ENCODE data around the gene CNTF. TPM values are rescaled to one million over a fixed set of nuclear protein-coding genes. Genes with fewer than 3 reads are reported as not detected.
A peak's percentile ranks its signal among the peaks of the same experiment; 100 is the strongest.

The CNTF gene
- total RNA-seq, 1 experiment from 2014 or later = 5.2 TPM

DNA sequence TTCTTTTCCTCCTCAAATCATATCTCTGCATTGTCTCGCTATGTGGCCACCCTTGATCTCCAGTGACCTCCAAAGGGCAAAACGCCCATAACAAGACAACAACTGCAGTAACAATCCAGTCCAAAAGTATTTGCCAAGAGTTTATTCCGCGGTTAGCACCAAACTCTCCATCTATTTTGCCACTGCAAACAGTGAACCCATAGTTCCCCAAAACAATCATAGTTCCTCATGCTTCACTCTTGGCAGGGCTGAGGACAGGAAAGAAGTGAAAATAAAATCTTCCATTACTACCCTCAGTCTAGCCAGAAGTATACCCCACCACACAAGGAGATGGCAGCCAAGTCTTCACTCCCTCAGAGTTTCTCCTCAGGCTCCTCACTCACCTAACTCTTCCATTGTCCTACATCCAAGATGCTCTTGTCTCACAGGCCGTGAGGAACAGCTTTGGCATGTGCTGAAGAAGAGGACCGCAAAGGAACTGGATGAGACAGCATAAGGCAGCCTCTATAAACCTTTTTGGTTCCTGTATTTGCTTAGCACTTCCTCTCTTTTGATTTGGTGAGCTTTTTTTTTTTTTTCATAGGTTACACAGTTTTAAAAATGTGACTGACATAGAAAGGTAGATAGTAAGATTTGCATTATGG is 47.0 kb upstream of the CNTF start, which contains the start of gene LPXN:
TSS of gene LPXN (minus strand) at position 480 of the 644 bp plus-strand sequence. CDS start at position 396, 84 bp downstream.
- DNase-seq = no peak
- CTCF ChIA-PET = no interaction called here
- BruUV-seq (replicated peaks) = no TSS peak
- intact Hi-C loops (cut with micrococcal nuclease; ENCODE audit: unreplicated experiment) = loop anchor here (5.0 to 10.0 kb wide), 2 partner anchors 327 to 349 kb away; no protein-coding TSS in a partner anchor
- TF ChIP-seq CTCF (IDR thresholded peaks at IDR 0.05; ENCODE audit: unreplicated experiment) = no peak
- Mint-ChIP-seq H3K4me3 (ENCODE audit: low read depth, unreplicated experiment) (peak within 1 kb of the TSS; percentile 97), H3K27ac (ENCODE audit: unreplicated experiment) (peak within 1 kb of the TSS; percentile 96), H3K9me3 (ENCODE audit: low read depth, unreplicated experiment) (peaks cover 2% of the 10 kb centered on the region), H3K27me3 (ENCODE audit: unreplicated experiment) (no peaks in the 10 kb centered on the region), H3K4me1 (ENCODE audit: low read depth, unreplicated experiment) (peaks cover 19% of the 10 kb centered on the region), H3K36me3 (ENCODE audit: insufficient read depth, unreplicated experiment) (peaks cover 37% of the 10 kb centered on the region)

DNA sequence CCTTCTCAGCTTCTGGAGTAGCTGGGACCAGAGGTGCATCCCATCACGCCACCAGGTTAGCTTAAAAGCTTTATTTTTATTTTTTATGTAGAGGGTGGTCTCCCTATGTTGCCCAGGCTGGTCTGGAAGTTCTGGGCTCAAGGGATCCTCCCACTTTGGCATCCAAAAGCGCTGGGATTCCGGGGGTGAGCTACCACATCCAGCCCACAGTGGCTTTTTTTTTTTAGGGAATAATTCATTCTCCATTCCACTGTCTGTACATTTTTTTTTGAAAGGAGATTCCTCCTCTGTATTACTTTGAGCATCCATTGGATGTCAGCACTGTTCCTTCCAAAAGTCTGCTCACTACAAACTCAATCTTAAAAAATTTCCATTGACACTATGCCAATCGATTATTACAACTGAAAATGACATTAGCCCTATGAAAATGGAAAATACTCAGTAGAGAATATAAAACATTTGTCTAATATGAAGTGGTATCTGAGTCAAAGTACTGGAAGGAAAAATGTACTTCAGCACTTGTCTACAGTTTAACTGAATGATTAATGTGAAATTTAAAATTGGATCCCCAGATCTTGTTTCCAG is 45.5 kb upstream of the CNTF start:
- CTCF ChIA-PET = interaction anchor here (0.6 to 1.6 kb wide), 4 partner anchors 53 to 797 kb away, joined by 3 to 7 read pairs (median 5); no protein-coding TSS in a partner anchor
- no peaks in the 10 kb centered on the region for H3K27me3 Mint-ChIP-seq (ENCODE audit: unreplicated experiment)
- peaks cover 48% of the 10 kb centered on the region for H3K36me3 Mint-ChIP-seq (ENCODE audit: insufficient read depth, unreplicated experiment)
- peak overlapping the region; percentile 97 for H3K4me3 Mint-ChIP-seq (ENCODE audit: low read depth, unreplicated experiment)
- H3K27ac Mint-ChIP-seq (ENCODE audit: unreplicated experiment) = peak overlapping the region; percentile 96
- TSS peak; percentile 70 for BruUV-seq (replicated peaks)
- no peak for DNase-seq
- TF ChIP-seq CTCF (IDR thresholded peaks at IDR 0.05; ENCODE audit: unreplicated experiment) = no peak
- H3K9me3 Mint-ChIP-seq (ENCODE audit: low read depth, unreplicated experiment) = peaks cover 2% of the 10 kb centered on the region
- peaks cover 24% of the 10 kb centered on the region for H3K4me1 Mint-ChIP-seq (ENCODE audit: low read depth, unreplicated experiment)
- intact Hi-C loops (cut with micrococcal nuclease; ENCODE audit: unreplicated experiment) = loop anchor here (1.0 to 10.0 kb wide), 5 partner anchors 53 to 348 kb away; no protein-coding TSS in a partner anchor

DNA sequence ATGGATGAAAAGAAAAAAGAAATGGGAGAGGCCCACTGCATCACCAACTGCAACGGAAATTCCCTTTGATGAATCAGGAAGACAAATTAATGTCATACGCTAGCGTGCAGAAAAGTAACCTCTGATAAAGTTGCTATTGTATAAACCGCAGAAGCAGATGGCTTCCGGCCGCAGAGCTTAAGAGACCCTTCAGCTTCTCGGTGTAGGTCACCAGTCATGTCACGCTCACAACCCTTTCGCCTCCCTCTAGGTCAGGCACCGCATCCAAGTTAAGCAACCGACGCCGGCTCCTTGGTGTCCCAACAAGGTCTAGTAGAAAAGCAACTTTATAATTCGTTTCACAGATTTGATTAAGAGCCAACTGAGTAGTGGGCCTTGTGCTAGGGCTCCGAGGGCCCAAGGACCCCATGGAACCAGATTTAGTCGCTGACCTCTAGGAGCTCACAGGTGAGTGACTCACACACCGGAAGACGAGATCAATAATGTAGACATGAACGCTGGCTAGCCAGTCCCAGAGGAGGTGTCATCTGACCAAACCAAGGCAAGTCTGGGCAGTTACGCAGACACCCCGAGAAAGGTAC is 44.8 kb upstream of the CNTF start:
- TF ChIP-seq CTCF (IDR thresholded peaks at IDR 0.05; ENCODE audit: unreplicated experiment) = no peak
- Mint-ChIP-seq H3K36me3 (ENCODE audit: insufficient read depth, unreplicated experiment) (peaks cover 54% of the 10 kb centered on the region), H3K4me3 (ENCODE audit: low read depth, unreplicated experiment) (peak overlapping the region; percentile 97), H3K4me1 (ENCODE audit: low read depth, unreplicated experiment) (peaks cover 29% of the 10 kb centered on the region), H3K27ac (ENCODE audit: unreplicated experiment) (peak overlapping the region; percentile 96), H3K9me3 (ENCODE audit: low read depth, unreplicated experiment) (peaks cover 2% of the 10 kb centered on the region), H3K27me3 (ENCODE audit: unreplicated experiment) (no peaks in the 10 kb centered on the region)
- intact Hi-C loops (cut with micrococcal nuclease; ENCODE audit: unreplicated experiment) = loop anchor here (1.0 to 10.0 kb wide), 5 partner anchors 53 to 347 kb away; no protein-coding TSS in a partner anchor
- CTCF ChIA-PET = interaction anchor here (0.6 to 2.1 kb wide), 4 partner anchors 10 to 798 kb away, joined by 3 to 7 read pairs (median 6); no protein-coding TSS in a partner anchor
- no peak for DNase-seq
- no TSS peak for BruUV-seq (replicated peaks)

- H3K36me3 Mint-ChIP-seq (ENCODE audit: insufficient read depth, unreplicated experiment) = peaks cover 54% of the 10 kb centered on the region
- H3K27me3 Mint-ChIP-seq (ENCODE audit: unreplicated experiment) = no peaks in the 10 kb centered on the region
- peak; percentile 92 for DNase-seq
- intact Hi-C loops (cut with micrococcal nuclease; ENCODE audit: unreplicated experiment) = loop anchor here (5.0 to 10.0 kb wide), 2 partner anchors 324 to 347 kb away; no protein-coding TSS in a partner anchor
- H3K9me3 Mint-ChIP-seq (ENCODE audit: low read depth, unreplicated experiment) = peaks cover 2% of the 10 kb centered on the region
- H3K27ac Mint-ChIP-seq (ENCODE audit: unreplicated experiment) = peak overlapping the region; percentile 96
- TF ChIP-seq CTCF (IDR thresholded peaks at IDR 0.05; ENCODE audit: unreplicated experiment) = no peak
- peaks cover 29% of the 10 kb centered on the region for H3K4me1 Mint-ChIP-seq (ENCODE audit: low read depth, unreplicated experiment)
- CTCF ChIA-PET = interaction anchor here (1.6 to 2.1 kb wide), 2 partner anchors 10 to 52 kb away, joined by 6 to 7 read pairs; no protein-coding TSS in a partner anchor
- peak overlapping the region; percentile 97 for H3K4me3 Mint-ChIP-seq (ENCODE audit: low read depth, unreplicated experiment)
- BruUV-seq (replicated peaks) = no TSS peak
Measured at GRCh38 chr11:58578136-58578634, 44.3 kb upstream of the CNTF start.

All from Calu3 (cell line).